ENCODE data around the gene CXCL14. TPM values are rescaled to one million over a fixed set of nuclear protein-coding genes. Genes with fewer than 3 reads are reported as not detected.

CXCL14 gene
- total RNA-seq, 1 experiment from 2014 or later = not detected

DNA sequence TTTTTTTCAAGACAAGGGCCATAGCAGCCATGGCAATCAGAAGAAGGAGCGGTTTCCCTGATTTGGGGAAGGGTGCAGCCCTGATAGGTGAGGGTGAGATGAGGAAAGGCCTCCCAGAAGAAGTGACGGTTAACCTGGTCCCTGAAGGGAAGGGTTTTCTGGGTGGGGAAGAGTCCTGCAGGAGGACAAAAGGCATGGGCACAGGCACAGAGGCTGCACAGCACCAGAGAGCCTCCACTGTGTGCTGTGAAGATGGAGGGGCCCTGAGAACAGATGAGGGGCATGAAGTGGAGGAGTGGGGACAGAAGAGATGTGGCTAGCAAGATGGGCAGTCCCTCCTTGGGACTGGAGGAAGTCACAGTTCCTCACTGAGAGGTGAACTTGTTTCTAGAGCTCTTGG, 46.3 kb upstream of the CXCL14 start:
- intact Hi-C loops (cut with micrococcal nuclease; ENCODE audit: unreplicated experiment) = no loop called here
- no peak overlapping the region for H3K4me3 Mint-ChIP-seq (ENCODE audit: low read depth, unreplicated experiment)
- H3K4me1 Mint-ChIP-seq (ENCODE audit: low read depth, unreplicated experiment) = peaks cover 8% of the 10 kb centered on the region
- peaks cover 65% of the 10 kb centered on the region for H3K27me3 Mint-ChIP-seq (ENCODE audit: unreplicated experiment)
- H3K27ac Mint-ChIP-seq (ENCODE audit: unreplicated experiment) = no peak overlapping the region
- CTCF ChIA-PET = no interaction called here
- BruUV-seq (replicated peaks) = no TSS peak
- TF ChIP-seq, protein P1, sequence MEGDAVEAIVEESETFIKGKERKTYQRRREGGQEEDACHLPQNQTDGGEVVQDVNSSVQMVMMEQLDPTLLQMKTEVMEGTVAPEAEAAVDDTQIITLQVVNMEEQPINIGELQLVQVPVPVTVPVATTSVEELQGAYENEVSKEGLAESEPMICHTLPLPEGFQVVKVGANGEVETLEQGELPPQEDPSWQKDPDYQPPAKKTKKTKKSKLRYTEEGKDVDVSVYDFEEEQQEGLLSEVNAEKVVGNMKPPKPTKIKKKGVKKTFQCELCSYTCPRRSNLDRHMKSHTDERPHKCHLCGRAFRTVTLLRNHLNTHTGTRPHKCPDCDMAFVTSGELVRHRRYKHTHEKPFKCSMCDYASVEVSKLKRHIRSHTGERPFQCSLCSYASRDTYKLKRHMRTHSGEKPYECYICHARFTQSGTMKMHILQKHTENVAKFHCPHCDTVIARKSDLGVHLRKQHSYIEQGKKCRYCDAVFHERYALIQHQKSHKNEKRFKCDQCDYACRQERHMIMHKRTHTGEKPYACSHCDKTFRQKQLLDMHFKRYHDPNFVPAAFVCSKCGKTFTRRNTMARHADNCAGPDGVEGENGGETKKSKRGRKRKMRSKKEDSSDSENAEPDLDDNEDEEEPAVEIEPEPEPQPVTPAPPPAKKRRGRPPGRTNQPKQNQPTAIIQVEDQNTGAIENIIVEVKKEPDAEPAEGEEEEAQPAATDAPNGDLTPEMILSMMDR (IDR thresholded peaks at IDR 0.05; ENCODE audit: unreplicated experiment) = no peak
- peaks cover 6% of the 10 kb centered on the region for H3K9me3 Mint-ChIP-seq (ENCODE audit: low read depth, unreplicated experiment)
- no peak for DNase-seq
- no peaks in the 10 kb centered on the region for H3K36me3 Mint-ChIP-seq (ENCODE audit: insufficient read depth, unreplicated experiment)

DNA sequence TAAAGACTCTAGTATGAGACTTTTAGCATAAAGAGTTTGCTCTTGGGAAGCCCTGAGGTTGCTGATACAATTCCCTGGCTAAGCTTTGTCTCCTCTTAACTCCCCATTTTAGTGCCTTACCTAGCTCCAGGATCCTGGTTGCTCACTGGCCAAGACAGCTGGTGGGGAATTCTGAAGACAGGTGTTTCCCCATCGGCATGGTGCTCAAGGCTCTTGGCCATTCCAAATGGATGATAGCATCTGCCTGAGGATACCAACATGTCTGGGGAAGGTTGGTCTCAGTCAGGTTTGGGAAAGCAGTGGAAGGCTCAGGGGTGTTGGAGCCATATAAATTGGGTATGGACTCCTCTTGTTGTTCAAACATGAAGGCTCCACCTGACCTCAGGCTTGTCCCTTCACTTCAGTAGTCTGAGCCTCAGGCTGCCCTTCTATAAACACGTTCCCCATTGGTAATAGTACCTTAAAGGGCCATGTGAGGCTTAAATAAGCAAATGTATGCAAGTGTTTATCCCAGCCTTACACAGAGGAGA, 44.5 kb upstream of the CXCL14 start:
- no TSS peak for BruUV-seq (replicated peaks)
- CTCF ChIA-PET = interaction anchor here (0.7 to 0.9 kb wide), 2 partner anchors 14 to 55 kb away, joined by 3 read pairs; no protein-coding TSS in a partner anchor
- DNase-seq = no peak
- no peaks in the 10 kb centered on the region for H3K4me1 Mint-ChIP-seq (ENCODE audit: low read depth, unreplicated experiment)
- H3K27me3 Mint-ChIP-seq (ENCODE audit: unreplicated experiment) = peaks cover 65% of the 10 kb centered on the region
- H3K9me3 Mint-ChIP-seq (ENCODE audit: low read depth, unreplicated experiment) = peaks cover 8% of the 10 kb centered on the region
- TF ChIP-seq, protein P1 (IDR thresholded peaks at IDR 0.05; ENCODE audit: unreplicated experiment) = no peak
- H3K27ac Mint-ChIP-seq (ENCODE audit: unreplicated experiment) = no peak overlapping the region
- no peak overlapping the region for H3K4me3 Mint-ChIP-seq (ENCODE audit: low read depth, unreplicated experiment)
- intact Hi-C loops (cut with micrococcal nuclease; ENCODE audit: unreplicated experiment) = no loop called here
- H3K36me3 Mint-ChIP-seq (ENCODE audit: insufficient read depth, unreplicated experiment) = no peaks in the 10 kb centered on the region

DNA sequence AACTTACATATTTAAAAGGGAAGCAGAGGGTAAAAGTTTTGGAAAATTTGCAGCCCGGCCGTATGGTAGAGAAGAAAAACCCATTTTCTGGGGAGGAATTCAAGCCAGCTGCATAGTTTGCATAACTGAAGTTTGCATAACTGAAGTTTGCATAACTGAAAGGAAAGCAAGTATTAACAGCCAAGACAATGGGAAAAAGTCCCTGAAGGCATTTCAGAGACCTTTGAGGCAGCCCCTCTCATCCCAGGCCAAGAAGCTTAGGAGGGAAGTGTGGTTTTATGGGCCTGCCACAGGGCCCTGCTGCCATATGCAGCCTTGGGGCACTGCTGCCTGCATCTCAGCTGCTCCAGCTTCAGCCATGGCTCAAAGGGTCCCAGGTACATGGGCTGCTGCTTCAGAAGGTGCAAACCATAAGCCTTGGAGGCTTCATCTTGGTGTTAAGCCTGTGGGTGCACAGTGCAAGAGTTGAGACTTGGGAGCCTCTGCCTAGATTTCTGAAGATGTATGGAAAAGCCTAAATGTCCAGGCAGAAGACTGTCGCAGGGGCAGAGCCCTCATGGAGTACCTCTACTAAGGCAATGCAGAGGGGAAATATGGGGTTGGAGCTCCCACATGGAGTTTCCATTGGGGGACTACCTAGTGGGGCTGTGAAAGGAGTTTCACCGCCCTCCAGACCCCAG, 36.9 kb upstream of the CXCL14 start:
- Mint-ChIP-seq H3K27me3 (ENCODE audit: unreplicated experiment) (peaks cover 63% of the 10 kb centered on the region), H3K4me3 (ENCODE audit: low read depth, unreplicated experiment) (no peak overlapping the region), H3K9me3 (ENCODE audit: low read depth, unreplicated experiment) (peaks cover 6% of the 10 kb centered on the region), H3K27ac (ENCODE audit: unreplicated experiment) (no peak overlapping the region), H3K36me3 (ENCODE audit: insufficient read depth, unreplicated experiment) (no peaks in the 10 kb centered on the region), H3K4me1 (ENCODE audit: low read depth, unreplicated experiment) (no peaks in the 10 kb centered on the region)
- TF ChIP-seq, protein P1 (IDR thresholded peaks at IDR 0.05; ENCODE audit: unreplicated experiment) = no peak
- BruUV-seq (replicated peaks) = no TSS peak
- no peak for DNase-seq
- CTCF ChIA-PET = interaction anchor here (0.6 kb wide), 1 partner anchor 11 kb away, joined by 3 read pairs; no protein-coding TSS in a partner anchor
- intact Hi-C loops (cut with micrococcal nuclease; ENCODE audit: unreplicated experiment) = no loop called here

DNA sequence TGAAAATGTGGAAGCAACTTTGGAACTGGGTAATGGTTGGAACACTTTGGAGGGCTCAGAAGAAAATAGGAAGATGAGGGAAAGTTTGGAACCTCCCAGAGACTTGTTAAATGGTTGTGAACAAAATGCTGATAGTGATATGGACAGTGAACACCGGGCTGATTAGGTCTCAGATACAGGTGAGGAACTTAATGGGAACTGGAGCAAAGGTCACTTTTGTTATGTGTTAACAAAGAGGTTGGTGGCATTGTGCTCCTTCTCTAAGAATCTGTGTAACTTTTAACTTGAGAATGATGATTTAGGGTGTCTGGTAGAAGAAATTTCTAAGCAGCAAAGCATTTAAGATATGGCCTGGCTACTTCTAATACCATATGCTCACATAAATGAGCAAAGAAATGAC, 36.4 kb upstream of the CXCL14 start:
- no peaks in the 10 kb centered on the region for H3K4me1 Mint-ChIP-seq (ENCODE audit: low read depth, unreplicated experiment)
- CTCF ChIA-PET = interaction anchor here (0.6 kb wide), 1 partner anchor 11 kb away, joined by 3 read pairs; no protein-coding TSS in a partner anchor
- no TSS peak for BruUV-seq (replicated peaks)
- H3K27me3 Mint-ChIP-seq (ENCODE audit: unreplicated experiment) = peaks cover 58% of the 10 kb centered on the region
- H3K9me3 Mint-ChIP-seq (ENCODE audit: low read depth, unreplicated experiment) = peaks cover 6% of the 10 kb centered on the region
- DNase-seq = no peak
- H3K36me3 Mint-ChIP-seq (ENCODE audit: insufficient read depth, unreplicated experiment) = no peaks in the 10 kb centered on the region
- TF ChIP-seq, protein P1 (IDR thresholded peaks at IDR 0.05; ENCODE audit: unreplicated experiment) = no peak
- H3K4me3 Mint-ChIP-seq (ENCODE audit: low read depth, unreplicated experiment) = no peak overlapping the region
- no peak overlapping the region for H3K27ac Mint-ChIP-seq (ENCODE audit: unreplicated experiment)
- intact Hi-C loops (cut with micrococcal nuclease; ENCODE audit: unreplicated experiment) = no loop called here
